Measurements from ENCODE around the gene ZNF654. TPM values are rescaled to one million over a fixed set of nuclear protein-coding genes. Genes with fewer than 3 reads are reported as not detected.

The ZNF654 gene
- total RNA-seq, 3 donors from 2014 or later (not counting 1 experiment from before 2014, with no cell fraction given): 11.9 to 16.7 (median 12.2) TPM

DNA sequence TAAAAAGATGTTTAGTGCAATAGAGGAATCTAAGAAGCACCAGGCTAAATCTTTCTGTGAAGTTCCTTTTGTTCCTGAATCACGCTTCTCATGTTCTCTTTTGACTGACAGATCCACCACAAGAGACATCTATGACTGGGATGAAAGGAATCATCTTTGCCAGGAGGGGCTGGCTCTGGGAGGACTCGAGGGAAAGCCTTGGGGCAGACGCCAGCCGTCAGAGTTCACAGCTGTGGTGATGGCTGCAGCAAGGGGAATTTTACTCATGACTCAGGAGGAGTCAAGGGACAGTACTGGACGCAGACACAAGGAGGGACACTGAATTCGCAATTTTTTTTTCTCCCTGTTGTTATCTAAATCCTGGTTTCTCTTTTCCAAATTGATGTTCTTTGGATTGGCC, 129.4 kb downstream of the ZNF654 start:
- H3K27me3 Mint-ChIP-seq (ENCODE audit: low read depth in 2 of 2): peaks cover 4 to 9% of the 10 kb centered on the region in 2 donors
- H3K9me3 Mint-ChIP-seq: peaks cover 0 to 6% of the 10 kb centered on the region in 2 donors
- Histone ChIP-seq H3K4me1 (ENCODE audit: control insufficient read depth, insufficient read depth, low read length) (no peaks in the 10 kb centered on the region), H3K27ac (ENCODE audit: low read length) (no peak overlapping the region), H3K27me3 (ENCODE audit: control insufficient read depth, insufficient read depth, low read length) (no peaks in the 10 kb centered on the region), H3K9me3 (ENCODE audit: control insufficient read depth, insufficient read depth, low read length) (no peaks in the 10 kb centered on the region), H3K36me3 (ENCODE audit: control insufficient read depth, insufficient read depth, low read length) (no peaks in the 10 kb centered on the region), H3K4me3 (ENCODE audit: low read length) (no peak overlapping the region)
- TF ChIP-seq, protein P1, sequence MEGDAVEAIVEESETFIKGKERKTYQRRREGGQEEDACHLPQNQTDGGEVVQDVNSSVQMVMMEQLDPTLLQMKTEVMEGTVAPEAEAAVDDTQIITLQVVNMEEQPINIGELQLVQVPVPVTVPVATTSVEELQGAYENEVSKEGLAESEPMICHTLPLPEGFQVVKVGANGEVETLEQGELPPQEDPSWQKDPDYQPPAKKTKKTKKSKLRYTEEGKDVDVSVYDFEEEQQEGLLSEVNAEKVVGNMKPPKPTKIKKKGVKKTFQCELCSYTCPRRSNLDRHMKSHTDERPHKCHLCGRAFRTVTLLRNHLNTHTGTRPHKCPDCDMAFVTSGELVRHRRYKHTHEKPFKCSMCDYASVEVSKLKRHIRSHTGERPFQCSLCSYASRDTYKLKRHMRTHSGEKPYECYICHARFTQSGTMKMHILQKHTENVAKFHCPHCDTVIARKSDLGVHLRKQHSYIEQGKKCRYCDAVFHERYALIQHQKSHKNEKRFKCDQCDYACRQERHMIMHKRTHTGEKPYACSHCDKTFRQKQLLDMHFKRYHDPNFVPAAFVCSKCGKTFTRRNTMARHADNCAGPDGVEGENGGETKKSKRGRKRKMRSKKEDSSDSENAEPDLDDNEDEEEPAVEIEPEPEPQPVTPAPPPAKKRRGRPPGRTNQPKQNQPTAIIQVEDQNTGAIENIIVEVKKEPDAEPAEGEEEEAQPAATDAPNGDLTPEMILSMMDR (IDR thresholded peaks at IDR 0.05): no peak
- WGBS (ENCODE audit: insufficient coverage): 88% methylated on average over 6 of the region's 6 CpGs
- DNase-seq (no peak), ATAC-seq (no peak)
- H3K27ac Mint-ChIP-seq: no peak overlapping the region
- intact Hi-C loops (cut with micrococcal nuclease): no loop called here
- H3K4me1 Mint-ChIP-seq: peaks cover 0 to 4% of the 10 kb centered on the region in 2 donors
- no peak overlapping the region for H3K4me3 Mint-ChIP-seq
- no peaks in the 10 kb centered on the region for H3K36me3 Mint-ChIP-seq

DNA sequence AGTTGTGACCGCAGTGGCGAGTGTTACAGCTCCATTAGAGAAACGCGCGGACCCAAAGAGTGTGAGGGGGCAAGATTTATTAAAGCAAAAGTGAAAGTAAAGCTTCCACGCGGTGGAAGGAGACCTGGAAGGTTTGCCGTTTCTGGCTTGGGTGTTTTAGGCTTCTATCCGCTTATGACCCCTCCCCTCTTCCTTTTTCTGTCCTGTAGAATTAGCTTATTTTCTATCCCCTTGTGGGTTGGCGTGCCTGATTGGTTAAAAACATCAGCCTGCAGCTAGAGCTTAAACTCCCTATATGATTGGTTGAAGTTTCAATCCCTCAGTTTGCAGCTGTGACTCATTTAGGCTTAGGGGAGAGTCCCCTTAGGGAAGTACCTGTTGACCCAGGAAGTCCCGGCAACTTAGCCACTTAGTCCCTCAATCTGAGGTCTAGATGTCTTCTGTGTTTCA, 130.3 kb downstream of the ZNF654 start:
- H3K27me3 Mint-ChIP-seq (ENCODE audit: low read depth in 2 of 2): peaks cover 0 to 3% of the 10 kb centered on the region in 2 donors
- H3K27ac Mint-ChIP-seq: no peak overlapping the region
- Histone ChIP-seq H3K4me1 (ENCODE audit: control insufficient read depth, insufficient read depth, low read length) (no peaks in the 10 kb centered on the region), H3K27me3 (ENCODE audit: control insufficient read depth, insufficient read depth, low read length) (no peaks in the 10 kb centered on the region), H3K36me3 (ENCODE audit: control insufficient read depth, insufficient read depth, low read length) (no peaks in the 10 kb centered on the region), H3K27ac (ENCODE audit: low read length) (no peak overlapping the region), H3K4me3 (ENCODE audit: low read length) (no peak overlapping the region), H3K9me3 (ENCODE audit: control insufficient read depth, insufficient read depth, low read length) (no peaks in the 10 kb centered on the region)
- no peak for ATAC-seq
- peaks cover 0 to 4% of the 10 kb centered on the region in 2 donors for H3K9me3 Mint-ChIP-seq
- intact Hi-C loops (cut with micrococcal nuclease): no loop called here
- no peak overlapping the region for H3K4me3 Mint-ChIP-seq
- TF ChIP-seq, protein P1 (IDR thresholded peaks at IDR 0.05): no peak
- 94% methylated on average over 10 of the region's 11 CpGs for WGBS (ENCODE audit: insufficient coverage)
- H3K36me3 Mint-ChIP-seq: no peaks in the 10 kb centered on the region
- peaks cover 0 to 4% of the 10 kb centered on the region in 2 donors for H3K4me1 Mint-ChIP-seq
- DNase-seq: no peak

DNA sequence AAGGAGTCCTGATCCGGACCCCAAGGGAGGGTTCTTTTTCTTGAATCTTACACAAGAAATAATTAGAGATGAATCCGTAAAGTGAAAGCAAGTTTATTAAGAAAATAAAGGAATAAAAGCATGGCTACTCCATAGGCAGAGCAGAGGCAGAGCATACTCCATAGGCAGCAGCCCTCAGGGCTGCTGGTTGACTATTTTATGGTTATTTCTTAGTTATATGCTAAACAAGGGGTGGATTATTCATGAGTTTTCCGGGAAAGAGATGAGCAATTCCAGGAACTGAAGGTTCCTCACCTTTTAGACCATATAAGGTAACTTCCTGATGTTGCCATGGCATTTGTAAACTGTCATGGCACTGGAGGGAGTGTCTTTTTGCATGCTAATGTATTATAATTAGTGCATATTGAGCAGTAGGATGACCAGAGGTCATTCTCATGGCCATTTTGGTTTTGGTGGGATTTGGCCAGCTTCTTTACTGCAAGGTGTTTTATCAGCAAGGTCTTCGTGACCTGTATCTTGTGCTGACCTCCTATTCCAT, 132.9 kb downstream of the ZNF654 start:
- DNase-seq (no peak), ATAC-seq (no peak)
- intact Hi-C loops (cut with micrococcal nuclease): no loop called here
- Mint-ChIP-seq H3K27ac (no peak overlapping the region), H3K9me3 (no peaks in the 10 kb centered on the region), H3K27me3 (ENCODE audit: low read depth in 2 of 2) (no peaks in the 10 kb centered on the region), H3K4me3 (no peak overlapping the region), H3K4me1 (peaks cover 0 to 9% of the 10 kb centered on the region in 2 donors), H3K36me3 (no peaks in the 10 kb centered on the region)
- Histone ChIP-seq H3K9me3 (ENCODE audit: control insufficient read depth, insufficient read depth, low read length) (no peaks in the 10 kb centered on the region), H3K27me3 (ENCODE audit: control insufficient read depth, insufficient read depth, low read length) (no peaks in the 10 kb centered on the region), H3K4me3 (ENCODE audit: low read length) (no peak overlapping the region), H3K27ac (ENCODE audit: low read length) (no peak overlapping the region), H3K4me1 (ENCODE audit: control insufficient read depth, insufficient read depth, low read length) (no peaks in the 10 kb centered on the region), H3K36me3 (ENCODE audit: control insufficient read depth, insufficient read depth, low read length) (no peaks in the 10 kb centered on the region)
- WGBS (ENCODE audit: insufficient coverage): 61% methylated on average over 4 of the region's 4 CpGs
- TF ChIP-seq, protein P1 (IDR thresholded peaks at IDR 0.05): no peak

DNA sequence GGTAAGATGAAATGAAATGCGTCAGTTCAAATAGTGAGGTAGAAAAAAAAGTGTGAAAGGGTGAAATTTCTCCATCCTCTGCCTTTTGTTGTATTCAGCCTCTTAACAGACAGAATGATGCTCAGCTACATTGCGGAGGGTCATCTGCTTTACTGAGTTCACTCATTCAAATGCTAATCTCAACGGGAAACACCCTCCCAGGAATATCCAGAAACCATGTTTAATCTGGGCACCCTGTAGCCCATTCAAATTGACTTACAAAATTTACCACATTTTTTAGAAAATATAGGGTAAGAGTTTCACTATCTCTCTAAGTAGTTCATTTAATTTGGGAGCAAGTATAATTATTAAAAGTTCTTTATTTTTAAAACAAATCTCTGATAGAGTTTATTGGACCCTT, 133.6 kb downstream of the ZNF654 start:
- intact Hi-C loops (cut with micrococcal nuclease): no loop called here
- H3K4me1 ChIP-seq (ENCODE audit: control insufficient read depth, insufficient read depth, low read length): no peaks in the 10 kb centered on the region
- no peak for ATAC-seq

More for the DNA sequence above, 133.6 kb downstream of the ZNF654 start:
- no peaks in the 10 kb centered on the region for H3K36me3 Mint-ChIP-seq
- H3K27ac Mint-ChIP-seq: no peak overlapping the region
- H3K4me1 Mint-ChIP-seq: peaks cover 0 to 9% of the 10 kb centered on the region in 2 donors
- 53% methylated on average over 3 of the region's 3 CpGs for WGBS (ENCODE audit: insufficient coverage)
- Histone ChIP-seq H3K36me3 (ENCODE audit: control insufficient read depth, insufficient read depth, low read length) (no peaks in the 10 kb centered on the region), H3K27me3 (ENCODE audit: control insufficient read depth, insufficient read depth, low read length) (no peaks in the 10 kb centered on the region), H3K27ac (ENCODE audit: low read length) (no peak overlapping the region), H3K4me3 (ENCODE audit: low read length) (no peak overlapping the region), H3K9me3 (ENCODE audit: control insufficient read depth, insufficient read depth, low read length) (no peaks in the 10 kb centered on the region)
- no peak overlapping the region for H3K4me3 Mint-ChIP-seq
- TF ChIP-seq, protein P1 (IDR thresholded peaks at IDR 0.05): no peak
- H3K27me3 Mint-ChIP-seq (ENCODE audit: low read depth in 2 of 2): no peaks in the 10 kb centered on the region
- H3K9me3 Mint-ChIP-seq: no peaks in the 10 kb centered on the region
- DNase-seq: no peak
